Esophagus squamous epithelium (tissue), 4 donors: ENCODE results near the gene GPR183.

Experiments used
- CTCF ChIP-seq, 6 experiments: fragments of 450-650 bp in 4 of 6; fragments of 200-600 bp in 2 of 6; sonication (generic) in 2 of 6; IDR thresholded peaks; one replicate each; pipeline ENCODE4 v1.5.1; 2016 to 2019; ENCODE audit warnings: antibody characterized with exemption in 6 of 6, mild to moderate bottlenecking in 4 of 6, moderate library complexity in 4 of 6
- POLR2A ChIP-seq, 4 donors: fragments of 450-650 bp; IDR thresholded peaks; one replicate each; pipeline ENCODE4 v1.6.1; 2017; ENCODE audit warnings: antibody characterized with exemption in 4 of 4, mild to moderate bottlenecking in 4 of 4, moderate library complexity in 3 of 4

GRCh38 chr13:99321709-99322108 is 14.5 kb upstream of the GPR183 start:
- TF ChIP-seq POLR2A (IDR thresholded peaks at IDR 0.05) (no peak), CTCF (IDR thresholded peaks at IDR 0.05) (no peak)
